GM12875 (cell line): ENCODE measurements around the gene PLEKHN1.

ENCODE experiments used
- H3K4me3 ChIP-seq: one replicate; pipeline ENCODE4 v1.5.1; 2011; ENCODE audit warnings: low read depth, low read length, control low read depth
- TF ChIP-seq, protein P1 (sequence below): IDR thresholded peaks from 2 replicates; pipeline ENCODE4 v1.5.1; 2011; ENCODE audit warnings: low read depth, mild to moderate bottlenecking, control low read depth, inconsistent platforms, low read length, moderate library complexity, borderline replicate concordance; ENCODE audit not compliant: insufficient read depth

The PLEKHN1 gene

GRCh38 chr1:1000357-1001056 is 34.2 kb downstream of the PLEKHN1 start:
- H3K4me3 ChIP-seq: peak overlapping the region; percentile 15
- TF ChIP-seq, protein P1, sequence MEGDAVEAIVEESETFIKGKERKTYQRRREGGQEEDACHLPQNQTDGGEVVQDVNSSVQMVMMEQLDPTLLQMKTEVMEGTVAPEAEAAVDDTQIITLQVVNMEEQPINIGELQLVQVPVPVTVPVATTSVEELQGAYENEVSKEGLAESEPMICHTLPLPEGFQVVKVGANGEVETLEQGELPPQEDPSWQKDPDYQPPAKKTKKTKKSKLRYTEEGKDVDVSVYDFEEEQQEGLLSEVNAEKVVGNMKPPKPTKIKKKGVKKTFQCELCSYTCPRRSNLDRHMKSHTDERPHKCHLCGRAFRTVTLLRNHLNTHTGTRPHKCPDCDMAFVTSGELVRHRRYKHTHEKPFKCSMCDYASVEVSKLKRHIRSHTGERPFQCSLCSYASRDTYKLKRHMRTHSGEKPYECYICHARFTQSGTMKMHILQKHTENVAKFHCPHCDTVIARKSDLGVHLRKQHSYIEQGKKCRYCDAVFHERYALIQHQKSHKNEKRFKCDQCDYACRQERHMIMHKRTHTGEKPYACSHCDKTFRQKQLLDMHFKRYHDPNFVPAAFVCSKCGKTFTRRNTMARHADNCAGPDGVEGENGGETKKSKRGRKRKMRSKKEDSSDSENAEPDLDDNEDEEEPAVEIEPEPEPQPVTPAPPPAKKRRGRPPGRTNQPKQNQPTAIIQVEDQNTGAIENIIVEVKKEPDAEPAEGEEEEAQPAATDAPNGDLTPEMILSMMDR: no peak

GRCh38 chr1:1001057-1001783 is 34.9 kb downstream of the PLEKHN1 start:
- no peak overlapping the region for H3K4me3 ChIP-seq
- TF ChIP-seq, protein P1: no peak

- no peak overlapping the region for H3K4me3 ChIP-seq
- TF ChIP-seq, protein P1: no peak
These were observed 37.5 kb downstream of the PLEKHN1 start for GRCh38 chr1:1003618-1004419.

GRCh38 chr1:1004420-1004779 is 38.1 kb downstream of the PLEKHN1 start:
- TF ChIP-seq, protein P1: no peak
- H3K4me3 ChIP-seq: no peak overlapping the region

- H3K4me3 ChIP-seq: no peak overlapping the region
- TF ChIP-seq, protein P1: no peak
These were observed 38.8 kb downstream of the PLEKHN1 start for GRCh38 chr1:1004780-1005697.

GRCh38 chr1:1005774-1006304 is 39.6 kb downstream of the PLEKHN1 start:
- no peak overlapping the region for H3K4me3 ChIP-seq
- TF ChIP-seq, protein P1: no peak
